A673 (cell line): Measurements from ENCODE around the gene RXRB. TPM values are rescaled to one million over a fixed set of nuclear protein-coding genes. Genes with fewer than 3 reads are reported as not detected.
"Not testable (repeated sequence)": the region's sequence is repeated elsewhere in the genome, so short reads cannot be mapped to it uniquely, and the experiment has no call there.

Experiments
- BruUV-seq: library from RNA; stranded (reverse); fragments of 400-500 nt; replicated peaks from 2 replicates; lab custom pipeline; 2021; lab: Mats Ljungman, UMichigan
- CTCF ChIA-PET: fragments of 300-600 bp; sonication (Branson Sonifier 250); formaldehyde crosslinking; loops from one replicate; lab custom pipeline; 2022; ENCODE audit warnings: antibody characterized with exemption; lab: Charles Lee
- POLR2A ChIA-PET: fragments of 300-600 bp; sonication (Branson Sonifier 250); formaldehyde crosslinking; loops from one replicate; lab custom pipeline; 2022; ENCODE audit warnings: antibody characterized with exemption; ENCODE audit not compliant: low non-redundant PET; lab: Charles Lee
- DNase-seq: peaks from one replicate; pipeline ENCODE4 v3.0.0-alpha.2; 2015; ENCODE audit warnings: low spot score
- H3K27ac ChIP-seq: fragments of 200-600 bp; sonication (generic); 2 replicates; pipeline ENCODE4 v1.5.1; 2016; ENCODE audit warnings: mixed run types, low read depth, mild to moderate bottlenecking, mixed read lengths, antibody characterized with exemption, low read length; ENCODE audit not compliant: poor library complexity, severe bottlenecking
- H3K27me3 ChIP-seq: fragments of 200-600 bp; sonication (generic); replicated peaks from 2 replicates; pipeline ENCODE4 v1.6.1; 2017; ENCODE audit warnings: mixed run types, low read depth, mild to moderate bottlenecking, mixed read lengths, antibody characterized with exemption, low read length; ENCODE audit not compliant: insufficient read depth, poor library complexity
- H3K36me3 ChIP-seq: fragments of 200-600 bp; sonication (generic); 2 replicates; pipeline ENCODE4 v1.6.1; 2016; ENCODE audit warnings: mixed run types, mild to moderate bottlenecking, mixed read lengths, antibody characterized with exemption, low read length; ENCODE audit not compliant: insufficient read depth, poor library complexity, severe bottlenecking
- H3K4me1 ChIP-seq: fragments of 200-600 bp; sonication (generic); 2 replicates; pipeline ENCODE4 v1.6.1; 2017; ENCODE audit warnings: mixed run types, mild to moderate bottlenecking, mixed read lengths, antibody characterized with exemption, low read length; ENCODE audit not compliant: insufficient read depth, poor library complexity, severe bottlenecking
- H3K4me3 ChIP-seq: fragments of 200-600 bp; sonication (generic); 2 replicates; pipeline ENCODE4 v1.5.1; 2016; ENCODE audit warnings: low read depth, mixed run types, mild to moderate bottlenecking, mixed read lengths, low read length; ENCODE audit not compliant: poor library complexity, severe bottlenecking
- H3K9me3 ChIP-seq: fragments of 200-600 bp; sonication (generic); 2 replicates; pipeline ENCODE4 v1.6.1; 2016; ENCODE audit warnings: mixed run types, low read depth, mild to moderate bottlenecking, mixed read lengths, antibody characterized with exemption, low read length; ENCODE audit not compliant: poor library complexity, severe bottlenecking
- CTCF ChIP-seq: fragments of 300-800, 200-600 bp; sonication (generic); conservative IDR thresholded peaks from 2 replicates; pipeline ENCODE4 v1.5.1; 2017; ENCODE audit warnings: low read depth, mild to moderate bottlenecking, antibody characterized with exemption, low read length, moderate library complexity, mixed read lengths
- EZH2 ChIP-seq: fragments of 200-600 bp; sonication (generic); IDR thresholded peaks from 2 replicates; pipeline ENCODE4 v1.6.1; 2017; ENCODE audit warnings: borderline replicate concordance, low read depth, mild to moderate bottlenecking, mixed read lengths, antibody characterized with exemption, low read length; ENCODE audit not compliant: poor library complexity, severe bottlenecking
- intact Hi-C: fragments of 100-400 bp; cut with micrococcal nuclease; formaldehyde crosslinking; loops from one replicate; pipeline ENCODE4 v1.10.0; 2022; ENCODE audit not compliant: unreplicated experiment
- total RNA-seq: library from RNA; stranded (reverse); gene quantifications from 2 replicates; pipeline ENCODE4 v1.2.3, GENCODE V29; 2021

Gene RXRB
- total RNA-seq, 1 experiment from 2014 or later, result 43.6 TPM

GRCh38 chr6:33156561-33156960, 43.9 kb downstream of the RXRB start:
- H3K4me1 ChIP-seq, result peaks cover 7% of the 10 kb centered on the region
- no peak overlapping the region for H3K27ac ChIP-seq
- intact Hi-C loops, result no loop called here
- no peaks in the 10 kb centered on the region for H3K9me3 ChIP-seq
- TF ChIP-seq EZH2, result no peak
- no TSS peak for BruUV-seq
- H3K27me3 ChIP-seq, result no peaks in the 10 kb centered on the region
- ChIA-PET POLR2A (no interaction called here), CTCF (no interaction called here)
- DNase-seq, result no peak
- H3K36me3 ChIP-seq, result no peaks in the 10 kb centered on the region
- H3K4me3 ChIP-seq, result no peak overlapping the region

- intact Hi-C loops, result no loop called here
These were observed 46.1 kb downstream of the RXRB start for GRCh38 chr6:33154349-33154748.

GRCh38 chr6:33151050-33151449, 49.4 kb downstream of the RXRB start:
- intact Hi-C loops, result no loop called here
- ChIA-PET POLR2A (no interaction called here), CTCF (no interaction called here)
- no TSS peak for BruUV-seq
- no peaks in the 10 kb centered on the region for H3K4me1 ChIP-seq
- H3K9me3 ChIP-seq, result no peaks in the 10 kb centered on the region
- no peak for TF ChIP-seq EZH2
- no peak for TF ChIP-seq CTCF
- DNase-seq, result no peak
- peaks cover 12% of the 10 kb centered on the region for H3K27me3 ChIP-seq
- no peak overlapping the region for H3K4me3 ChIP-seq
- H3K36me3 ChIP-seq, result no peaks in the 10 kb centered on the region
- H3K27ac ChIP-seq, result no peak overlapping the region

More at GRCh38 chr6:33154349-33154748, 46.1 kb downstream of the RXRB start:
- no peak overlapping the region for H3K4me3 ChIP-seq
- H3K9me3 ChIP-seq, result no peaks in the 10 kb centered on the region
- TF ChIP-seq CTCF, result no peak
- TF ChIP-seq EZH2, result no peak
- ChIA-PET POLR2A (no interaction called here), CTCF (no interaction called here)
- no peaks in the 10 kb centered on the region for H3K4me1 ChIP-seq
- no TSS peak for BruUV-seq
- no peaks in the 10 kb centered on the region for H3K36me3 ChIP-seq
- peaks cover 10% of the 10 kb centered on the region for H3K27me3 ChIP-seq
- DNase-seq, result no peak
- no peak overlapping the region for H3K27ac ChIP-seq

GRCh38 chr6:33150560-33150959, 49.9 kb downstream of the RXRB start:
- DNase-seq, H3K36me3 ChIP-seq: not testable (repeated sequence)
- POLR2A ChIA-PET, result interaction anchor here (0.6 kb wide), 1 partner anchor 179 kb away, joined by 3 read pairs; no protein-coding TSS in a partner anchor

More at GRCh38 chr6:33150560-33150959, 49.9 kb downstream of the RXRB start:
- H3K9me3 ChIP-seq, CTCF ChIA-PET, BruUV-seq, intact Hi-C loops, H3K4me1 ChIP-seq, H3K27ac ChIP-seq, H3K4me3 ChIP-seq: not testable (repeated sequence)
- H3K27me3 ChIP-seq, result peaks cover 12% of the 10 kb centered on the region
